ENCODE measurements around the gene SLC22A23.

GRCh38 chr6:3277851-3278416, 178.9 kb downstream of the SLC22A23 start:
- TF ChIP-seq CTCF (conservative IDR thresholded peaks at IDR 0.05; ENCODE audit: low read depth, low read length), result no peak
- no peak for TF ChIP-seq RFX5 (IDR thresholded peaks at IDR 0.05; ENCODE audit: low read depth, low read length)
